ENCODE measurements around the gene GRIK3.

GRIK3 gene

GRCh38 chr1:36846357-36846756, 188.0 kb downstream of the GRIK3 start:
- Histone ChIP-seq H3K9me3 (ENCODE audit: control insufficient read depth, low read length) (no peaks in the 10 kb centered on the region), H2AFZ (ENCODE audit: low read depth, low read length) (no peak overlapping the region), H3K27me3 (ENCODE audit: control insufficient read depth in 1 of 2, insufficient read depth in 1 of 2, low read length in 2 of 2) (peaks cover 0 to 24% of the 10 kb centered on the region in 2 experiments), H2BK5ac (ENCODE audit: low read depth, low read length, poor library complexity, severe bottlenecking) (no peak overlapping the region), H3K4me1 (ENCODE audit: control insufficient read depth, insufficient read depth, low read depth, low read length) (no peaks in the 10 kb centered on the region), H3K4ac (ENCODE audit: low read depth in 1 of 2, low read length in 2 of 2) (no peak overlapping the region), H2BK12ac (ENCODE audit: low read length in 2 of 2) (no peak overlapping the region), H4K91ac (ENCODE audit: low read length) (no peak overlapping the region), H3K18ac (ENCODE audit: low read depth in 1 of 2, low read length in 2 of 2) (no peak overlapping the region), H4K8ac (ENCODE audit: low read length) (no peak overlapping the region), H3K79me1 (replicated peaks; ENCODE audit: low read length, poor library complexity, severe bottlenecking) (no peaks in the 10 kb centered on the region), H2BK120ac (ENCODE audit: low read depth, low read length) (no peak overlapping the region), H3K14ac (ENCODE audit: low read length in 2 of 2) (no peak overlapping the region), H2AK5ac (ENCODE audit: low read length, severe bottlenecking) (no peak overlapping the region), H3K36me3 (ENCODE audit: control insufficient read depth in 1 of 2, insufficient read depth in 2 of 2, low read depth in 1 of 2, low read length in 2 of 2) (no peaks in the 10 kb centered on the region), H3K9ac (ENCODE audit: low read length) (no peak overlapping the region), H3K27ac (ENCODE audit: low read length, poor library complexity, severe bottlenecking) (no peak overlapping the region), H3K23ac (ENCODE audit: low read length in 2 of 2) (no peak overlapping the region), H3K4me2 (ENCODE audit: low read length, poor library complexity, severe bottlenecking) (no peak overlapping the region), H3K4me3 (ENCODE audit: insufficient read depth in 1 of 2, low read depth in 1 of 2, low read length in 2 of 2) (no peak overlapping the region), H2BK15ac (ENCODE audit: low read depth, poor library complexity, severe bottlenecking) (no peak overlapping the region)
- DNase-seq, result no peak
- 24% methylated on average over 1 of the region's 1 CpG for WGBS

DNA sequence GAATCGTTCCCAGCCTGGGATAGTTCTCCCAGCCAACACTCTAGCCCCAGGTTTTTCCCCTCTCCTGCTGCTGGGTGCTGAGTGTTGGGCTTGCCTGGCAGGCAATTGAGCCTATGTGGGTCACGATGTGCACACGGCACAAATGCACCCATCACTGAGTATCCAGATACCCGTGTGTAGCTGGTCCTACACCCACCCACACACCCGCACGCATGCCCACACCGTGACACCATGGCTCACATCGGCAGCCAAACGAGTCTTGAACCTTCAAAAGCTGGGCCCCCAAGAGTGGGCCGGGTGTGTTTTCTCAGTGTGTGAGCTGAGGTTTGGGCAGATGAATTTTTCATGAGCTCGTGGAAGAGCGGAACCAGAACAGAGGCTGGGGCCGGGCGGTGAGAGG, 188.5 kb downstream of the GRIK3 start:
- Histone ChIP-seq H4K91ac (ENCODE audit: low read length) (no peak overlapping the region), H2BK120ac (ENCODE audit: low read depth, low read length) (no peak overlapping the region), H3K27ac (ENCODE audit: low read length, poor library complexity, severe bottlenecking) (no peak overlapping the region), H3K27me3 (ENCODE audit: control insufficient read depth in 1 of 2, insufficient read depth in 1 of 2, low read length in 2 of 2) (peaks cover 0 to 18% of the 10 kb centered on the region in 2 experiments), H3K14ac (ENCODE audit: low read length in 2 of 2) (no peak overlapping the region), H4K8ac (ENCODE audit: low read length) (no peak overlapping the region), H3K18ac (ENCODE audit: low read depth in 1 of 2, low read length in 2 of 2) (no peak overlapping the region), H3K4ac (ENCODE audit: low read depth in 1 of 2, low read length in 2 of 2) (no peak overlapping the region), H3K23ac (ENCODE audit: low read length in 2 of 2) (no peak overlapping the region), H3K9me3 (ENCODE audit: control insufficient read depth, low read length) (no peaks in the 10 kb centered on the region), H3K9ac (ENCODE audit: low read length) (no peak overlapping the region), H2AFZ (ENCODE audit: low read depth, low read length) (no peak overlapping the region), H3K4me2 (ENCODE audit: low read length, poor library complexity, severe bottlenecking) (no peak overlapping the region), H2BK12ac (ENCODE audit: low read length in 2 of 2) (no peak overlapping the region), H2BK15ac (ENCODE audit: low read depth, poor library complexity, severe bottlenecking) (no peak overlapping the region), H2AK5ac (ENCODE audit: low read length, severe bottlenecking) (no peak overlapping the region), H3K79me1 (replicated peaks; ENCODE audit: low read length, poor library complexity, severe bottlenecking) (no peaks in the 10 kb centered on the region), H3K4me3 (ENCODE audit: insufficient read depth in 1 of 2, low read depth in 1 of 2, low read length in 2 of 2) (no peak overlapping the region), H2BK5ac (ENCODE audit: low read depth, low read length, poor library complexity, severe bottlenecking) (no peak overlapping the region), H3K4me1 (ENCODE audit: control insufficient read depth, insufficient read depth, low read depth, low read length) (no peaks in the 10 kb centered on the region), H3K36me3 (ENCODE audit: control insufficient read depth in 1 of 2, insufficient read depth in 2 of 2, low read depth in 1 of 2, low read length in 2 of 2) (no peaks in the 10 kb centered on the region)
- WGBS, result 80% methylated on average over 14 of the region's 14 CpGs
- DNase-seq, result no peak

- Histone ChIP-seq H4K8ac (ENCODE audit: low read length) (no peak overlapping the region), H2BK15ac (ENCODE audit: low read depth, poor library complexity, severe bottlenecking) (no peak overlapping the region), H3K27ac (ENCODE audit: low read length, poor library complexity, severe bottlenecking) (no peak overlapping the region), H3K9ac (ENCODE audit: low read length) (no peak overlapping the region), H3K4me3 (ENCODE audit: insufficient read depth in 1 of 2, low read depth in 1 of 2, low read length in 2 of 2) (no peak overlapping the region), H2AK5ac (ENCODE audit: low read length, severe bottlenecking) (no peak overlapping the region), H2BK12ac (ENCODE audit: low read length in 2 of 2) (no peak overlapping the region), H3K36me3 (ENCODE audit: control insufficient read depth in 1 of 2, insufficient read depth in 2 of 2, low read depth in 1 of 2, low read length in 2 of 2) (no peaks in the 10 kb centered on the region), H3K9me3 (ENCODE audit: control insufficient read depth, low read length) (no peaks in the 10 kb centered on the region), H3K4me1 (ENCODE audit: control insufficient read depth, insufficient read depth, low read depth, low read length) (no peaks in the 10 kb centered on the region), H2AFZ (ENCODE audit: low read depth, low read length) (no peak overlapping the region), H3K23ac (ENCODE audit: low read length in 2 of 2) (no peak overlapping the region), H2BK5ac (ENCODE audit: low read depth, low read length, poor library complexity, severe bottlenecking) (no peak overlapping the region), H2BK120ac (ENCODE audit: low read depth, low read length) (no peak overlapping the region), H3K4ac (ENCODE audit: low read depth in 1 of 2, low read length in 2 of 2) (no peak overlapping the region), H3K18ac (ENCODE audit: low read depth in 1 of 2, low read length in 2 of 2) (no peak overlapping the region), H4K91ac (ENCODE audit: low read length) (no peak overlapping the region), H3K27me3 (ENCODE audit: control insufficient read depth in 1 of 2, insufficient read depth in 1 of 2, low read length in 2 of 2) (peaks cover 0 to 13% of the 10 kb centered on the region in 2 experiments), H3K4me2 (ENCODE audit: low read length, poor library complexity, severe bottlenecking) (no peak overlapping the region), H3K14ac (ENCODE audit: low read length in 2 of 2) (no peak overlapping the region), H3K79me1 (replicated peaks; ENCODE audit: low read length, poor library complexity, severe bottlenecking) (no peaks in the 10 kb centered on the region)
- no peak for DNase-seq
- 71% methylated on average over 9 of the region's 9 CpGs for WGBS
Observed at GRCh38 chr1:36844917-36845316, 189.4 kb downstream of the GRIK3 start.

DNA sequence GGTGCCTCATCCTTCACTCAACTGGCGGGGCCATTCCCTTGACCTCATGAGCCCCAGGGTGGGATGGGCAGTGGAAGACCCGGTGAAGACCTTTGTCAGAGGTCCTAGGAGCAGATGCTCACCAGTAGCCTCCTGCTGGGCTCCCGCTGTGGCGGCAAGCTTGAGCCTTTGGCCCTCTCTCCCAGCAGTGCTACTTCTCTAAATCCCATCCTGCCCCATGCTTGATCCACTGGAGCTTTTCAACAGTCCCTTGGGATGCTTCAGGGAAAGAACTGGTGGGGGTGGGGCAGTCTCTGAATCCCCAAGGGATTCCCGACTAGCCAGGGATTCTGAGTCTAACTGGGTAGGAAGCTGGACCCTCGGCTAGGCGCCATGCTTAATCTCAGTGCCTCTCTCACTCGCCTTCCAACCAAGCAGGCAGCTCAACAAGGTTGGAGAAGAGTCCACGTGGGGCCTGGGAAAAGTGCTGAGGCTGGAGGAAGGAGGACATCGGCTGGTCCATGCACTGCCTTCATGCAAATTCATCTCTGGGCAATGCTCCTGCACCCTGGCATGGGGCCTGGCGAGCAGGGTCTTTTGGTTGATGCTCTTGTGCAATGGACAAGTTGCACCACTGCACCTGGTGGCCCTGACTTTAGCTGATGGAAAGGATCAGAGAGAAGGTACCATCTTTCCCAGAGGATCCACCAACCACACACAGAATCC, 190.3 kb downstream of the GRIK3 start:
- Histone ChIP-seq H2AK5ac (ENCODE audit: low read length, severe bottlenecking) (no peak overlapping the region), H3K4me3 (ENCODE audit: insufficient read depth in 1 of 2, low read depth in 1 of 2, low read length in 2 of 2) (no peak overlapping the region), H2BK12ac (ENCODE audit: low read length in 2 of 2) (no peak overlapping the region), H3K23ac (ENCODE audit: low read length in 2 of 2) (no peak overlapping the region), H2BK5ac (ENCODE audit: low read depth, low read length, poor library complexity, severe bottlenecking) (no peak overlapping the region), H3K9me3 (ENCODE audit: control insufficient read depth, low read length) (no peaks in the 10 kb centered on the region), H2BK15ac (ENCODE audit: low read depth, poor library complexity, severe bottlenecking) (no peak overlapping the region), H2AFZ (ENCODE audit: low read depth, low read length) (no peak overlapping the region), H3K4ac (ENCODE audit: low read depth in 1 of 2, low read length in 2 of 2) (no peak overlapping the region), H3K18ac (ENCODE audit: low read depth in 1 of 2, low read length in 2 of 2) (no peak overlapping the region), H2BK120ac (ENCODE audit: low read depth, low read length) (no peak overlapping the region), H3K79me1 (replicated peaks; ENCODE audit: low read length, poor library complexity, severe bottlenecking) (no peaks in the 10 kb centered on the region), H3K4me1 (ENCODE audit: control insufficient read depth, insufficient read depth, low read depth, low read length) (no peaks in the 10 kb centered on the region), H3K27me3 (ENCODE audit: control insufficient read depth in 1 of 2, insufficient read depth in 1 of 2, low read length in 2 of 2) (peaks cover 0 to 20% of the 10 kb centered on the region in 2 experiments), H3K27ac (ENCODE audit: low read length, poor library complexity, severe bottlenecking) (no peak overlapping the region), H3K14ac (ENCODE audit: low read length in 2 of 2) (no peak overlapping the region), H3K36me3 (ENCODE audit: control insufficient read depth in 1 of 2, insufficient read depth in 2 of 2, low read depth in 1 of 2, low read length in 2 of 2) (no peaks in the 10 kb centered on the region), H4K8ac (ENCODE audit: low read length) (no peak overlapping the region), H3K9ac (ENCODE audit: low read length) (no peak overlapping the region), H3K4me2 (ENCODE audit: low read length, poor library complexity, severe bottlenecking) (no peak overlapping the region), H4K91ac (ENCODE audit: low read length) (no peak overlapping the region)
- WGBS, result 59% methylated on average over 8 of the region's 11 CpGs
- DNase-seq, result no peak

Measured in mesenchymal stem cell (in vitro differentiated cells and primary cell).